Activated naive CD8-positive, alpha-beta T cell treated with anti-CD3 and anti-CD28 coated beads for 36 hours (primary cell): ENCODE results near the gene SCLY. TPM values are rescaled to one million over a fixed set of nuclear protein-coding genes. Genes with fewer than 3 reads are reported as not detected.
"Not testable (repeated sequence)": the region's sequence is repeated elsewhere in the genome, so short reads cannot be mapped to it uniquely, and the experiment has no call there.

Experiments
- DNase-seq: peaks from one replicate; pipeline ENCODE4 v3.0.0; 2021
- H3K27ac Mint-ChIP-seq: one replicate; pipeline ENCODE4 v1.8.0; 2022; ENCODE audit warnings: mild to moderate bottlenecking, moderate library complexity, mixed read lengths
- H3K27me3 Mint-ChIP-seq: one replicate; pipeline ENCODE4 v1.8.0; 2022; ENCODE audit warnings: mild to moderate bottlenecking, mixed read lengths
- H3K36me3 Mint-ChIP-seq: one replicate; pipeline ENCODE4 v1.8.0; 2021; ENCODE audit warnings: mild to moderate bottlenecking, mixed read lengths
- H3K4me1 Mint-ChIP-seq: one replicate; pipeline ENCODE4 v1.8.0; 2021; ENCODE audit warnings: mixed read lengths
- H3K4me3 Mint-ChIP-seq: one replicate; pipeline ENCODE4 v1.8.0; 2022; ENCODE audit warnings: mild to moderate bottlenecking, moderate library complexity, mixed read lengths
- H3K9me3 Mint-ChIP-seq: one replicate; pipeline ENCODE4 v1.8.0; 2022; ENCODE audit warnings: mixed read lengths
- total RNA-seq, 2 experiments: library from RNA; stranded (reverse); gene quantifications; one replicate each; pipeline ENCODE4 v1.2.3, GENCODE V29; 2021

SCLY gene
- total RNA-seq, 2 experiments from 2014 or later: 71.6 to 72.9 TPM

DNA sequence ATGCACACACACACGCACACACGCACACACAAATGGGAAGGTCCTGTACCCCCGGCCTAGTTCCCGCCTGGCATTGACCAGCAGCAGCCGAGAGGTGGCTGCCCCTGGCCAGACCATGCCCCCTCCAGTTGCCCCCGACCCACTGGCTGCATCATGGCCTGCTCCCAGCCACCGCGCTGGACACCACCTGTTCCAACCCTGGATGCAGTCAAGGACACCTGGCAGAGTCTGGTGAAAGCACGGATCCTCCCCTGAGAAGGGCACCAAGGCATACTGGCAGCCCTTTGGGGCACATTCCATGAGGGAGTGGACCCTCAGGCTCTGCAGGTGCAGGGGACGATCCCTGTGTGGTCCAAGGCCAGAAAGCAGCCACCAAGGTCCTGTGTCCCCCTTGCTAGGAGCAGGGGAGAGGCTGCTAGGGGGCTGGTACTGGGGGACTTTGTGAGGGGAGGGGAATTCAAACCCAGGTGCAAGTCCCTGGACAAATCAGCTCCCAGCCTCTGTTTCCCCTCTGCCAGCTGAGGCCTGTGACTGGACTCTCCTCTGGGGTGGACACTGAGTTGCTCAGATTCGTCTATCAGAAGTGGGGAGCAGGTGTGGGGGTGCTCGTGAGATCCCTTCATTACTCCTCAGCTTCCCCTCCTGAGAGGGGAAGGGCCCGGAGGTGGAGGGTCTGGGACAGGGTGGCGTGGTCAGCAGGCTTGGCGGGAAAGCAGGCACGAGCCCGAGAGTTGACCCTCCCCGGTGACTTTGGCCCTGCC, 42.8 kb downstream of the SCLY start:
- Mint-ChIP-seq H3K4me1 (peaks cover 3% of the 10 kb centered on the region), H3K9me3 (no peaks in the 10 kb centered on the region), H3K27ac (no peak overlapping the region), H3K4me3 (no peak overlapping the region), H3K27me3 (no peaks in the 10 kb centered on the region), H3K36me3 (peaks cover 4% of the 10 kb centered on the region)
- no peak for DNase-seq

DNA sequence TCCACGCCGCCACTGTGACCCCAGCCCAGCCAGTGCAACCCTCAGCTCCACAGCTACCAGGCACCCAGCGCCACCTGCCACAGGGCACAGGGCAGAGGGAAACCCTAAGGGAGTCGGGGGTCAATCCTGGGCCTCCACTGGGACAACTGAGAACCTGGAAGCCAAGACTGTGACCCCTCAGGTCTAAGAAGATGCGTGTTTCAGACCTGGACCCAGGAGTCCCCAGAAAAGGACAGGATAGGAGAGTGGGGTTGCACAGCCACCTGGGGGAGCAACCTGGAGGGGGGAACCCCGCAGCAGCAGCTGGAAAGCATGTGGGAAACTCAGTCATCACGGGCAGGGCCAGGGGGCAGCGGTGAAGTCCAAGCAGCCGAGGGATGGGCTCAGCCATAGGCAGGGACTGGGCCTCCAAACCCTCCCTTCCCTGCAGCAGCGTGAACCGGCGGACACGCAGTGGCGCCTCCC, 43.5 kb downstream of the SCLY start:
- Mint-ChIP-seq H3K27me3 (no peaks in the 10 kb centered on the region), H3K4me1 (peaks cover 4% of the 10 kb centered on the region), H3K9me3 (no peaks in the 10 kb centered on the region), H3K4me3 (no peak overlapping the region), H3K36me3 (no peaks in the 10 kb centered on the region), H3K27ac (no peak overlapping the region)
- DNase-seq: no peak

DNA sequence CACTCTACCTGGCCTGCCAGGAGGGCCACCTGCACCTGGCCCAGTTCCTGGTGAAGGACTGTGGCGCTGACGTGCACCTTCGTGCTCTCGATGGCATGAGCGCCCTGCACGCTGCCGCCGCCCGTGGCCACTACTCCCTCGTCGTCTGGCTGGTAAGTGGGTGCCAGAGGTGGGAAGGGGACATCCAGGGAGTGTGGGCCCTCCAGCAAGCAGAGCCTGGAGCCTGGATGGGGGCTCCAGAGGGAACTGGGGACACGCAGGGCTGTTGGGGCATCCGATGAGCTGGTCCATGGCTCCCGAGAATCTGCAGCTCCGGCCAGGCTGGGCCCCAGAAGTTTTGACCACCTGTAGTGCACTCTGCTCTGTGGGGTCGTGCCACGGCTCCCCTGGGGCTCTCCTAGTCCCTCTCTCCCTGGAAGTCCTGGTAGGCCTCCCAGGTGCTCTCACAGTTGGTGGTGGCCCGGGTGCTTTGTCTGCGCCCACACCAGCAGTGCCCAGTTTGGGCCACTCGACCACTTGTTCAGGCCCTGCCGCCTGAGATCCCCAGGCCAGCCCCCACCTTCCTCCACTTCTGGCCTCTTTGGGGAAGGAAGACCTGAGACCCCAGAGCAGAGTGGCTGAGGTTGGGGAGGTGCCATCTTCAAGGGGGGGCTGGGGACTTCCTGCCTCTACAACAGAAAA, 44.0 kb downstream of the SCLY start:
- Mint-ChIP-seq H3K4me3 (no peak overlapping the region), H3K9me3 (no peaks in the 10 kb centered on the region), H3K27ac (no peak overlapping the region), H3K4me1 (peaks cover 5% of the 10 kb centered on the region), H3K27me3 (no peaks in the 10 kb centered on the region), H3K36me3 (no peaks in the 10 kb centered on the region)
- DNase-seq: no peak

DNA sequence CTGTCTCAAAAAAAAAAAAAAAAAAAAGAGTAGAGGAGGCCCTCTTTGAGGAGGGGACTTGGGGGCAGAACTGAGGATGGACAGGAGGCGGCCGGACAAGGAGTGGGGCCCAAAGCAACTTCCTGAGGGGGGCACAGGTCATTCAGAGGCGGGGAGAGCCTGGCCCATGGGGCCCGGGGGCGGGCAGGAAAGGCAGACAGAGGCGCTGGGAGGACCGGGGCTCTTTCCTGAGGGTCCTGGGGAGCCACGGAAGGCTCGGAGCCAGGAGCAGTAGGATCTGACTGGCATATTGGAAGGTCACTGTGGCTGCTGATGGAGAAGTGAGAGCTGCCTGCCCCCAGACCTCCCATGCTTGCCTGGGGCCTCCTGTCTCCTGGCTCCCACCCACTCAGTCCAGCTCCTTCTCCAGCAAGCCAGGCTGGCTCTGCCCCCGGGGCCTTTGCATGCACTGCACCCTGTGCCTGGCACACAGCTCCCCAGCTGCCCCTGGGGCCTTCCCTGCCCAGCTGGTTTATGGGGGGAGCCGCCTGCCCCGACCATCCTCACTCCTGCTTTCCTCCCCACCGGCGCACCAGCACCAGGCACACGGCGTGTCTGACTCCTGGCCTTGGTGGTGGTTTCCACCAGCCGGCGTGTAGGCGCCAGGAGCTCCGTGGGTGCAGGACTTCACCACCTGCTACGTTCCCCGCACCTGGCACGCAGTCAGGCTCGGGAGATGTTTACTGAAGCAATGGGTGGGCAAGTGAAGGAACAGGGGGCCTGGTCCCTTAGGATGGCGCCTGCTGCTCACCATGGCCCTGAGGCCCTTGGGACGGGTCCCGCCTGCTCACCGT, 44.9 kb downstream of the SCLY start:
- Mint-ChIP-seq H3K27ac (no peak overlapping the region), H3K4me1 (peaks cover 5% of the 10 kb centered on the region), H3K27me3 (no peaks in the 10 kb centered on the region), H3K36me3 (no peaks in the 10 kb centered on the region), H3K4me3 (no peak overlapping the region), H3K9me3 (no peaks in the 10 kb centered on the region)
- no peak for DNase-seq

DNA sequence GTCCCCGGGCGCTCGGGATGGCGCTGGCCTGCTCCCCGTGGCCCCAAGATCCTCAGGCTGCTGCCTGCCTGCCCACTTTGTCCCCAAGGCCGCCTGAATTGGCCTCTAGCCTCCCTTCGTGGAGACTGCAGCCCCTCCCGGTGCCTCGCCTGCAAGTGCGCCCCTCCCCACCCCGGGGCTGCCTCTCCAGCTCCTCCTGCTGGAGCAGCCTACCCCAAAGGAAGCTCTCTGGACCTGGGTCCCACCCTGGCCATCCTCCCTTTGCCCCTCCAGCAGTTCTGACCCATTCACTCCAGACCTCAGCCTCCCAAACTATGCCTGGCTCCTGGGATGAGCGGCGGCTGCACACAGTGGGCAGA, 45.5 kb downstream of the SCLY start:
- Mint-ChIP-seq H3K27ac (no peak overlapping the region), H3K9me3 (no peaks in the 10 kb centered on the region), H3K36me3 (no peaks in the 10 kb centered on the region), H3K27me3 (no peaks in the 10 kb centered on the region), H3K4me3 (no peak overlapping the region), H3K4me1 (peaks cover 5% of the 10 kb centered on the region)
- DNase-seq: no peak

- H3K36me3 Mint-ChIP-seq: no peaks in the 10 kb centered on the region
- no peak overlapping the region for H3K27ac Mint-ChIP-seq
- DNase-seq: no peak
- peaks cover 5% of the 10 kb centered on the region for H3K4me1 Mint-ChIP-seq
- H3K4me3 Mint-ChIP-seq: no peak overlapping the region
- H3K27me3 Mint-ChIP-seq: no peaks in the 10 kb centered on the region
- no peaks in the 10 kb centered on the region for H3K9me3 Mint-ChIP-seq
Observed at GRCh38 chr2:238106698-238107524, 46.1 kb downstream of the SCLY start.

DNA sequence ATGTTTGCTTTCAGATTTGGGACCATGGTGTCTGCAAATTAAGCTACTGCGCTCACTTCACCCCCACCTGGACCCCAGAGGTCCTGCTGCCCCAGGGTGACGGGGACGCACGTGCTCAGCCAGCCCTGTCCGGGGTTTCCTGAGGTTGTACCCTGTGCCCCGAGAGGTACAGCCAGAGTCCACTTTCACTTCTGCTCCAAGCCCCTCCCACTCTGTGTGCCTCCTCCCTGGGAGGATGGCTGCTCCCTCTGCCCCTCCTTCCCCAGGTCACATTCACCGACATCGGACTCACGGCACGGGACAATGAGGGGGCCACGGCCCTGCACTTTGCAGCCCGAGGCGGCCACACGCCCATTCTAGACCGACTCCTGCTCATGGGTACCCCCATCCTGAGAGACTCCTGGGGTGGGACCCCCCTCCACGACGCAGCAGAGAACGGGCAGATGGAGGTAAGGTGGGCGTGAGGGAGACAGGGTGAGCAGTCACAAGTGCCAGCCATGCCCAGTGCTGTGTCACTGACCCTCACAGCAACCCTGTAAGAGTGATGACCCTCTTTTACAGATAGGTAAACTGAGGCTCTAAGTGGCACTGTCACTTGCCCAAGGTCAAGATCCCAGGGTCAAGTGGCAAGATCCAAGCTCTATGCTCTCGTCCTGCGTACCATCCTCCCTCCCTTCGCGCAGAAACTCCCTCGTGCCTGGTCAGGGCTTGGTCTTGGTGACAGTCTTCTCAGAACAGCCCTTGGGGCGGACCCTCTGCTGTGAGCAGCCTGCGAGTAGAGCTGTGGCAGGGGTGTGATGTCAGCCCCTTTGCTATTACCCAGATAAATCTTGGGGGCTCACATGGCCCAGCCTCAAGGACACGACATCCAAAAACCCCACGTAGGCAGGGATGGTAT, 47.0 kb downstream of the SCLY start:
- DNase-seq: no peak
- Mint-ChIP-seq H3K27ac (no peak overlapping the region), H3K4me3 (no peak overlapping the region), H3K4me1 (peaks cover 5% of the 10 kb centered on the region), H3K36me3 (peaks cover under 1% of the 10 kb centered on the region), H3K9me3 (peaks cover 4% of the 10 kb centered on the region), H3K27me3 (no peaks in the 10 kb centered on the region)

GRCh38 chr2:238108423-238109183, 47.8 kb downstream of the SCLY start:
- H3K27ac Mint-ChIP-seq: no peak overlapping the region

DNA sequence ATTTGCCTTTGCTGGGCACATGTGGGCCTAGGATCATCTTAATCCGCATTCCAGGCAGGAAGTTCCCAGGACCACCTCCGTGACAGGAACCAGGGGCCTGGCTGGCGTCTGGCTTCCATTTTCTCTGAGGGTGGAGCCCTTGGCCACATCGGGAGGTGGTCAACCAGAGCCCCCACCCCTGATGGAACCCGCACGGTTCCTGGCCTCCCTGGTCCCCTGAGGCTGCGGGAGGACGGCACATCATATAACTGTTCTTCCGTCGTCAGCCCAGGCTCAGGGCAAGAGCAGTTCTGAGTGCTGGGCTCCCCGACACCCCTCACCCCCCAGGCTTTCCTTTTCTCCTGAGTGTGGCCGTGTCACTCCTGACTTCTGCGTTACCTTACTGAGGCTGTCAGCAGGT, 52.8 kb downstream of the SCLY start:
- no peaks in the 10 kb centered on the region for H3K27me3 Mint-ChIP-seq
- no peak for DNase-seq
- peaks cover 3% of the 10 kb centered on the region for H3K36me3 Mint-ChIP-seq
- peaks cover 2% of the 10 kb centered on the region for H3K4me1 Mint-ChIP-seq
- H3K4me3 Mint-ChIP-seq: no peak overlapping the region
- peaks cover 10% of the 10 kb centered on the region for H3K9me3 Mint-ChIP-seq
- no peak overlapping the region for H3K27ac Mint-ChIP-seq

More at GRCh38 chr2:238108423-238109183, 47.8 kb downstream of the SCLY start:
- H3K27me3 Mint-ChIP-seq: no peaks in the 10 kb centered on the region
- peaks cover 10% of the 10 kb centered on the region for H3K9me3 Mint-ChIP-seq
- DNase-seq: no peak
- H3K4me1 Mint-ChIP-seq: peaks cover 5% of the 10 kb centered on the region
- H3K4me3 Mint-ChIP-seq: no peak overlapping the region
- H3K36me3 Mint-ChIP-seq: peaks cover 3% of the 10 kb centered on the region

DNA sequence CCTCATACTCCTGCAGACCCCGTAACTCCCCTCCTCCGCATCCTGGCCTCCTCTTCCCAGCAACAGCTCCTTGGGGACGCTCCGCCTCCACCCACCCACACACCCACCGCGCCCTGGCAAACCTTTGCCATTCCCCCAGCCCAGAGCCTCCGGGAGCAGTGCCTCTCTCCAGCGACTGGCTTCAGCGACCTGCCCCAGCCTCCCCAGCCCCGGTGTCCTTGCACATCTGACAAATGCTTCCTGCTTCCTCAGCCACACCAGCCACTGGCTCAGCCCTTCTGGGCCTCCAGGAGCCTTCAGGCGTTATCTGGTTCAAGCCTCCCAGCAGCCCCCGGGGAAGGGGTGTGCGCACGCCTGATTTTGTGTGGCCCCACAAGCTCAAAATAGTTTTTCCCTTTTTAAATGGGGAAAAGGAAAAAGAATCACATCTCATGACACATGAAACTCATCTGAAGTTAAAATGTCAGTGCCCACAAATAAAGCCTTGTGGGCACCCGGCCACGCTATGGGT, 53.6 kb downstream of the SCLY start:
- H3K27ac Mint-ChIP-seq: no peak overlapping the region
- no peak overlapping the region for H3K4me3 Mint-ChIP-seq
- peaks cover 3% of the 10 kb centered on the region for H3K36me3 Mint-ChIP-seq
- H3K4me1 Mint-ChIP-seq: no peaks in the 10 kb centered on the region
- H3K27me3 Mint-ChIP-seq: no peaks in the 10 kb centered on the region
- H3K9me3 Mint-ChIP-seq: peaks cover 10% of the 10 kb centered on the region
- no peak for DNase-seq

- Mint-ChIP-seq H3K4me3 (no peak overlapping the region), H3K27me3 (no peaks in the 10 kb centered on the region), H3K9me3 (peaks cover 10% of the 10 kb centered on the region), H3K27ac (no peak overlapping the region), H3K36me3 (peaks cover 3% of the 10 kb centered on the region), H3K4me1 (no peaks in the 10 kb centered on the region)
- no peak for DNase-seq
Observed at GRCh38 chr2:238114851-238115660, 54.3 kb downstream of the SCLY start.

DNA sequence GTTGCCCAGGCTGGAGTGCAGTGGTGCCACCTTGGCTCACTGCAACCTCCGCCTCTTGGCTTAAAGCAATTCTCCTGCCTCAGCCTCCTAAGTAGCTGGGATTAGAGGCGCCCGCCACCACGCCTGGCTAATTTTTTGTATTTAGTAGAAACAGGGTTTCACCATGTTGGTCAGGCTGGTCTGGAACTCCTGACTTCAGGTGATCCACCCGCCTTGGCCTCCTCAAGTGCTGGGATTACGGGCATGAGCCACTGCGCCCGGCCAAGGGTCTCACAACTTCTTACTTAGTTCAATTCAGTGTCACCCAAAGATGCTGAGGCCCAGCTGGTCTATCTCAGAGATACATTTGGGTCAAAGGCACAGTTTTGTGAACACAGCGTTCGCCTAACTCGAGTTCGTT, 54.9 kb downstream of the SCLY start:
- DNase-seq, H3K27me3 Mint-ChIP-seq, H3K4me3 Mint-ChIP-seq, H3K27ac Mint-ChIP-seq, H3K9me3 Mint-ChIP-seq, H3K36me3 Mint-ChIP-seq, H3K4me1 Mint-ChIP-seq: not testable (repeated sequence)
